Midbrain (tissue), 1 donor: ENCODE data around the gene TEX30.

Source experiments
- DNase-seq: peaks from one replicate; lab custom pipeline; 2025; lab: John Stamatoyannopoulos, UW

The TEX30 gene

DNA sequence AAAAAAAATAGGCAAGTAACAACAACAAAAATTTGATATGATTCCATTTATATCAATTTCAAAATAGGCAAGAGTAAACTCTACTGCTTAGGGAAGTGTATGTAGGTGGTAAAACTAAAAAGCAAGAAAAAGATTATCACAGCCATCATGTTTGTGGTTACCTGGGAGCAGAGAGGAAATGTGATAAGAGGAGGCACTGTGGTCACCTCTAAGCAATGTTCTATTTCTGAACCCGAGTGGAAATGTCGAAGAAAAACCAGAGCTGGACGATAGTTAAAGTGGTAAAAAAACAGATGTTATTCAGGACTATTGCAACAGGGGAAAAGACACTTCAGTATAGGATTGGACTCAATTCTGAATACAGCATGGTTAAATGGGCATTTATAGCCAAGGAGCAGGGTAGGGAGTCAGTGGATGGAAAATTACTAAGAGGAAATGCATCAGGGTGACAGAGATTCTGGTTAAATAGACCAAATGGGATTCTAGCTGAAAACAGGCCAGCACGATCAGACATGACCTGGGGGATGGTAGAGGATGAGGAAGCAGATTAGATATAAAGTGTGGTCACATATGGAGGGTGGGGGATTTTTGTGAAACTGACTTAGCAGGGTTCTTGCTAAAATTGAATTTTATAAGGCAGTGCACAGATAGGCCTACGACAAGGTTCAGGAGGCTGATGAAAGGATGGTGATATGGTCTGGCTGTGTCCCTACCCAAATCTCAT lies 6.0 kb upstream of the TEX30 start:
- no peak for DNase-seq

DNA sequence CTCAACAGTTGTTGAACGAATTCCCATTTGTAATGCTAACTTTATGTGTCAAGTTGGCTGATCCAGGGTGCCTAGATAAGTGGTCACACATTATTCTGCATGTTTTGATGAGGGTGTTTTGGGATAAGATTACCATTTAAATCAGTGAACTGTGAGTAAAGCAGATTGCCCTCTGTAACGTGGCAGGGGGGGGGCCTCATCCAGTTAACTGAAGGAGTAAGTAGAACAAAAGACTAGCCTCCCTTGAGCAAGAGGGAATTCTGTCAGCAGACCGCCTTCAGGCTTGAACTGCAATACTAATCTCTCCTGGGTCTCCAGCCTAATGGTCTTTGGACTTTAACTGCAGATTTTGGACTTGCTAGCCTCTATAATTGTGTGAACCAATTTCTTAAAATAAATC lies 4.2 kb upstream of the TEX30 start:
- no peak for DNase-seq

DNA sequence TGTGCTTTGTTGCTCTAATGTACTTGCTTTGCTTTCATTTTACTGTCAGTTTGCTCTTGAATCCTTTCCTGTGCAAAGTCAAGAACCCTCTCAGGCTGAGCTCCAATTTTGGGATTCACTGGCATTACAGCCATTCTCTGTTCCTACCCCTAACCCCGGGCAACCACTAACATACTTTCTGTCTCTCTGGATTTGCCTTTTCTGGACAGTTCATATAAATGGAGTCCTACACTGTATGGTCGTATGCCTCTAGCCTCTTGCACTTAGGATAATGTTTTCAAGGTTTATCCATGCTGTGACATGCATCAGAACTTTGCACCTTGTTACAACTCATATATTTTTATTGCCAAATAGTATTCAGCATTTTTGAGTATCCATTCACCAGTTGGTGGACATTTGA lies 2.7 kb upstream of the TEX30 start:
- no peak for DNase-seq

DNA sequence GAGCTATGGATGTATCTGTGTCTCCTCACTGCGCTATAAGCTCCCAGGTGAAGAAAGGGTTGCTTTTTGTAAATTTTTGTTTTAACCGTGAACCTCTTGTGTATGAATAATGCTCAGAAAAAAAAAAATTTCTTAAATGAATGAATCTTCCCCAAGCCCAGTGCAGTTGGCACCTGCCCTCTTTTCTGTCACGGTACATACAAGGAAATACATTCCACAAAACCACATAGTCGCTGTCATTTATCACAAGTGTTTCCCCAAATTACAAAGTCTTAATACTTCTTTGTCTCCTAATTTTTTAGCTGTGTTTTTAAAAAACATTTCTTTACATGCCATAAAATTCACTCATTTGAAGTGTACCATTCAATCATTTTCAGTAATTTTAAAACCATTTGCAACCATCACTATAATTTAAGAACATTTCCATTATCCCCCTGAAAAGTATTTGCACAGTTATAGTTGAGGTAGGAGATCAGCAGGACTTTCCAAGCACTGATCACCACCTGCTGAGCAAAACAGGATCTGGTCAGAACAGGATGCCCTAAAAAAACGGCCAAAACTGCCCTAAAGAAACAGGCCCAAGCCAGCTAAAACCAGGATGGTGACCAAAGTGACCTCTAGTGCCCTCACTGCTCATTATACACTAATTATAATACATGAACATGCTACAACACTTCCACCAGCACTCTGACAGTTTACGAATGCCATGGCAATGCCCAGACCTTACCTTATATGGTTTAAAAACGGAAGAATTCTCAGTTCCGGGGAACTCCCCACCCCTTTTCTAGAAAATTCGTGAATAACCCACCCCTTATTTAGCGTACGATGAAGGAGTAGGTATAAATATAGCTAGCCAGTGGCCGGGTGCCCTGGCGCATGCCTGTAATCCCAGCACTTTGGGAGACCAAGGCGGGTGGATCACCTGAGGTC lies 1.3 kb upstream of the TEX30 start:
- no peak for DNase-seq

DNA sequence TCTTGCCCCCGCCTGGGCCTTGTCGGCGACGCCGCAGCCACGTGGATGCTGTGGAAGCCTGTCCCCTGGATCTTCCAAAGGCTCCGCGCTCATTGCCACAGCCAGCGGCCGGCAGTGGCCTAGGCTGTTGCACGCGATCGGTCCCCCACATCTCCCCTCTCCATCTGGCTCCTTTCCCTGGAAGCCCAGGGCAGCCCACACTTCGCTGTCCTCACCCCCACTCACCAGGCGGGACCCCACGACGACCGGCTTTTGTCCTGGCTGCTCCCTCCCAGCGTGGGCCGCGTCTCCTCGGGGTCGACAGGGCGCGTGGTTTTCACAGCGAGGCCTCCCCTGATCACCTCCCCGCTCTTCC lies 605 bp upstream of the TEX30 start:
- DNase-seq, result no peak

DNA sequence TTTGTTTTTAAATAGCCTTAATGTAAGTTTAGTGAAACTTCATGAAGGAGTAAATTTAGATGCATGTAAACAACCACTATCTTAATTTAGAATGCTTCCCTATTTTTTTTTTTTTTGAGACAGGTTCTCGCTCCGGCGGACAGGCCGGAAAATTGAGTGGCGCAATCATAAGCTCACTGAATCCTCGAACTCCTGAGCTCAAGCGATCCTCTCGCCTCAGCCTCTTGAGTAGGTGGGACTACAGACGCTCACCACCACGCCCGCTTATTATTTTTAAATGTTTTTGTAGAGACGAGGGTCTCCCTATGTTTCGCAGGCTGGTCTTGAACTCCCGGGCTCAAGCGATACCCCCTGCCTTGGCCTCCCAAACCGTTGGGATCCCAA lies 1.6 kb downstream of the TEX30 start:
- no peak for DNase-seq

DNA sequence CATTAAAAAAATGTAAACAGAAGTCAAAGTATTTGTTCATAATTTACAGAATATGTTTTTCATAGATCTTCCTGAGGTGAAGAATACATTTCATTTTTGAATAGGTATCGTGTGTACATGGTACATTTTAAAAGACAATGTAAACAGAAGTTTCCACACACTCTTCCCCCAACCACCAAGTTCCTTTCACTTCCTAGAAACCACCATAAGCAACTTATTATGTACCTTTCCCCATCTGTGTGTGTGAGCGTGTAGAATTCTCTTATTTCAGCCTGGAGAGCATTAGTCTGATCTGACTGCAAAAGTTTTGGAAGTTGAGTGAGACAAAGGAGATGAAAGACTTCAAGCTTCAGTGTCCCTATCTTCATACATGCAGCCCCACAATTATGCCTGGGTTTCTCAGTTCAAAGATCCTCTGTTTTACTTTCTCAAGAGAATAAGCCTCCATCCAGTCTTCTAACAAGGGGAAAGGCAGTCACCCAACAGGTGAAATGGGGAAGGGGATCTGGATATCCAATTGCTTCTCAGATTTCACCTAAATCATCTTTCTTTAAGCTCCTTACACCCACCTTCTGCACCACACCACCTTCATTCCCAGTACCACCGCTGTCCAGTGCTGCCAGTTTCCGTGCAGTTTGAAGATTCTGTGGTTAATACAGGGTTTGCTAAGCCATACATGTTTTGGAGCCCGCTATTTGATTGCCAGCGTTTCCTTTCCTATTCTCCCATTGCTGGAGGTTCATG lies 2.1 kb downstream of the TEX30 start:
- no peak for DNase-seq

DNA sequence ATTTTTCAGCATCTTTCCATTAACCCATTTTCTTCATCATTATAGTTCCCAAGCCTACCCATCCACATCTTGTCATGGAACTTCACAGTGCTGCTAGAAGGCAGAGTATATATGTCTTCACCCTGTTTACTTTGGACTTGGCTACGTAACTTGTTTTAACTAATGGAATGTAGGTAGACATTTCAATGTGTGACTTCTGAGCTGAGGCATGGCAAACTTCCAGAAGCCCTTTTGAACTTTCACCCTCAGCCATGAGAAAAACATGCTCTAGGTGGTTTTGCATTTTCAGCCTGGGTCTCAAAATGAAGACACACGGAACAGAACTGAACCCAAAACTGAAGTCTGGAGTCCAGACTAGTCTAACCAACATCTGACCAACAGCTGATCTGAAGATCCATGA lies 3.2 kb downstream of the TEX30 start:
- no peak for DNase-seq

DNA sequence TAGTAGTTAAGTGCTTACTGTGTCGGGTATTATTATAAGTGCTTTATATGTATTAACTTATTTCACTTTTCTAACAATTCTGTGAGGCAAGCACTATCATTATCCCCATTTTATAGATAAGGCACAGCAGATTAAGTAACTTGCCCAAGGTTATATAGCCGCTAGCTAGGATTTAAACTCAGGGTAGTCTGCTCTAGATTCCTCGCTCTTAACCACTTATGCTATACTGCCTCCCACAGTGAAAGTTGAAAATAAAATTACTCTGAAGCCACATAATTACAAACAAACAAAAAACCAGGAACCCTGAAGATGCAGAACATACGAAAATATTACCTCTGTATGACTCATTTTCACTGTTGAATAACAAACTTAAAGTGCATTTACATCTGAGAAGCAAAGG lies 3.9 kb downstream of the TEX30 start:
- DNase-seq, result no peak

DNA sequence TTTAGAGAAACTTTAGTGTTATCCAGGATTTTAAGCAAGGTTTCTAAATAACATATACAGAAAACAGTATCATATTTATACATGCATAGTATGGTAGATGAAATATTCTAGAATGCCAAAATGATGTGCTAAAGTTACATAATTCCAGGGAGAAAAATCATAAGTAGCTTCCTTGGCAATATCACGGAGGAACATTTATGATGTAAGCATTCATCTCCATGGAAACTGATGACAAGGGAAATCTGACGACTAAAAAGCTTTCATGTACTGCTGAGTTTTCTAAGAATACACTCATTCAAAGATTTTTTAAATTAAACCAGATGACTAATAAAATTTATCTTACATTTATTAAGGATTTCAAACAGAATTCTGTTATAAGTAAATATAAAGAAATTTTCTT lies 4.7 kb downstream of the TEX30 start:
- no peak for DNase-seq

DNA sequence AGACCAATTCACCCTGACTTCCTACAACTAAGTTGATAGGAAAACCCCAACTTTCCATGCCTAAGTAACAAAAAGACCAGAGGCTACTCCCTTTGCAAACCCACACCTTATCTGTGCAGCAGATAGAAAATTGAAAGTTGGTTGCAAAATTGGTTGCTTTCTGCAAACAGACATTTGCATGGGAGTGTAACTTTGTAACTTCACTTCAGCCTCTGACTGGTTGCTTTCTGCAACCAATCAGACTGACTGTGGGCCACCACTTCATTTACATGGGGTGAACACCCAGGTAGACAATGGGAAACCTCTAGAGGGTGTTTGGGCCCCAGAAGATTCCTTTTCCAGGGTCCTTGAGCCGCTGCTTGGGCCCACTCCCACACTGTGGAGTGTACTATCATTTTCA lies 9.8 kb downstream of the TEX30 start:
- no peak for DNase-seq

DNA sequence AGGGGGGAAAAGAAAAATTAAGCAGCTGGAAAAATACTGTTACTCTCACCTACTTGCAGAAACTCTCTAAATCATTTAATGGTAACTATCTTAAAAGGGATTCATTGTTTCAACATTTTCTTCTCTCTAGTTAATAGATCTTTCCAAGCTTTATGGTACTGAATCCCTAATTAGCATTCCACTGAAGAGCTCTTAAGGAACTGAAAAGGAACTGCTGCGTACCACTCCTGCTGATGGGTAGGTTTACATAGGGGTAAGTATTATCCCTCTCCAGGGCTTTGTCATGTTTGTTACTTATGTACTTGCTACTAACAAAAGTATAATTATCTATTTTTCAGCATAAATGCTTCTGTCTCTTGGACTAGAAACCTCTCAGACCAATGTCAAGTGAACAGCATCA lies 12.5 kb downstream of the TEX30 start:
- no peak for DNase-seq

DNA sequence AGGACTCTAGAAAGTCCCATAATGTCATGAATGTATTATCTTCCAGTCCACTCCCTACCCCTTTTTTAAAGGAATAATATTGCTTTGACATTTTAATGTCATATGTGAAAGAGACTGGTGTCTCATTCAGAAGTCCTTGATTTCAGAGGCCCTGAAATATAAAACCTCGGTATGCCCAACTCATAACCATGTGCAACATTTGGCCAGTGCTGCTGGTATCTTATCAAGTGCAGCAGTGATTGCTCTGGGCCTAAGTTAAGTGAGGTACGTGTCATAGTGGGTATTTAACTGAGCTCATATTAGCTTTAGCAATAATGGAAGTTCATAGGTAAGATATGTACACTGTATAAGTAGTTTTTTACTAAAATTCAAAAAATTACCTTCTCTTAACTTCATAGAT lies 14.7 kb downstream of the TEX30 start:
- DNase-seq, result no peak

DNA sequence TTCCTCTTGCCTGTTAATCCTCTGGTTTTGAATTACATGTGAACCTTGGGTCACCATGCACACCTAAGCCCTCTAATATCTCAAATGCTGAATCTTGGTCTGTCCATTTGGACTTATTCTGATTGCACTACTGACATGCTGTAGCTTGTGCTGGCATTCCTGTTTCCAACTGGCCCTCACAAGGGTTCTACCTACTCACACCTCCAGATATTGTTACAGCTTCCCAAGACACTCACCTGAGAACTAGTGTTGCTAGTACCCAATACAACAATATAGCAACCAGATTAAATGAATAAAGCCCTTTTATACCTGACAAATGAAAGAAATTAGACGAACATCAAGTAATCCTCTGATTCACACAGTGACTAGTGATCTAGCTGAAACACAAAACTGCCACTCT lies 16.6 kb downstream of the TEX30 start:
- DNase-seq, result no peak

DNA sequence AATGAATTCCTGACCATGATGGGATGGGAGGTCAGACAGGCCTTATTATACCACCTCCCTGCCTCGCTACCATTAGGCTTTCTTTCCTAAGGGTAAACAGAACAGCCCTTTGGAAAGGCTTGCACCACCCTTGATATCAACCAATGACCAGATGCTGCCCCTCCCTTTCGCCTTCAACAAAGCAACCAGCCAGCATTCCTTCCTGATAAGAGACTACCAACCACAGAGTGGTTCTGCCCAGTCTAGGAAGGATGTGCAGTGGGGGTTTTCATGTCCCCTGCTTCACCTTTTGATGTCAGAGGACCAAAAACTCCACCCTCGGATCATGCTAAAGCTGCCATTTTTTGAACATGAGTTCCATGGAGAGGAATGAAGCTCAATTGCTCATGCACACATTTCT lies 21.7 kb downstream of the TEX30 start:
- DNase-seq, result no peak

DNA sequence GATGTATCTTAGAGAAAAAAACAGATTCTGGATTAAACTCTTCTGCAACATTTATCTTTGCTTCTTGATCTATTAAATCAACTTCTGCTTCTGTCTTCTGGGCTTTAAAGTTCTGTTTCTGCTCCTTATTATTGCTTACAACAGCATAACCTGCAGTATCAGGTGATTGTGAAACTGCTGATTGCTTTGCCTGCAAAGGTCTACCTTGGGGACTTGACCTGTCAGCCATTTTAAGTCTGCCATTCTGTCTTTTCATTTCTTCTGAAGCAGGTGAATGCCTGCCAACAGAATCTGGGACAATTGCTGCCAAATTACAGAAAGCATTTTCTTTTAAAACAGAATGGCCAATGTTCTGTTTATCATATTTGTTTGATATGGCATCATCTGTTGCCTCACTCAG lies 31.1 kb downstream of the TEX30 start:
- DNase-seq, result no peak

DNA sequence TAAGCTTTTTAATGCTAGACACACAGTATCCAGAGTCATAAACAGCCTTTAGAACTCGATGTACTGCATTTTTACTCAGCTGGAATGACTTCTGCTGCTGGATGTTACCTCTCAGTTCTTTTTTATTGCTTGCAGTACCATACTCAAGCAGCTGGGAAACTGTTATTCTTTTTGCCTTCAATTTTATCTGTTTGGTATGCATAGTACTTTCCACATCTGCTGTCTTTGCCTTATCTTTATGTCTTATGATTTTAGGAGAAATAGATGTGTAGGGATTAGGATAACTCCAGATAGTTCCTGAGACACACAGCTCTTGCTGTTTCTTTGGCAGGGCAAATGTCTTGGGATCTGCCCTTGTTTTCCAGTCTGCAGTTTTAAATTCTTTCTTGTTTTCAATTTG lies 31.5 kb downstream of the TEX30 start:
- no peak for DNase-seq

DNA sequence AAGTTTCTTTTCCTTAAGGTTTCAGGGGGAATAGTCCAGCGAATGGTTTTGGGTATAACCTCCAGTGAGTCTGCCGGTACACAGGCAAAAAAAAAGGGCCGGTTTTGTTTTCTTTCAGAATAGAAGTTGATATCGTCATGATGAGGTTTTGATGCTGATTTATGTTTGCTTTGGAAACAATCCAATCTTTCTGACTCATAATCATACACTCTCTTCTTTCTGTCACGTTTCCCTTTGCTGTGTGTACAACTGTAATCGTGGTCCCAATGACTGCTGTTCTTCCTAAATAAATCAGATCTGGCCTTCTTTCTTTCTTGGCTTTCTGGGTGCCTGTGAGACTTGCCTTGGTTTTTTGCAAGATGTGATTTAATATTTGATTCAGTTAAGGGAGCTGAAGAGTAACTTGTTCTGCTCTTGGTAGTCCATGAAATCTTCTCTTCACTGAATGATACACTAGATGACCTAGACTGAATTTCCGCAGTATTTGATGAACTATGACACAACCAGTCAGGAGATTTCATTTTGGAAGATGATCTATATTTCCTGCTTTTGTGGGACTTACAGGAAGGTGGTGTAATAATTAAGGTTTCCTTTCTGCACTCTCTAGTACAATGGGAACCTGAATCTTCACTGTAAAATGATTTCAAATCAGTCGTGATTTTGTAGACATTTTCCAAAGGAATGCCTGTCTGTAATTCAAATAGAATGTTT lies 43.9 kb downstream of the TEX30 start:
- DNase-seq, result no peak

DNA sequence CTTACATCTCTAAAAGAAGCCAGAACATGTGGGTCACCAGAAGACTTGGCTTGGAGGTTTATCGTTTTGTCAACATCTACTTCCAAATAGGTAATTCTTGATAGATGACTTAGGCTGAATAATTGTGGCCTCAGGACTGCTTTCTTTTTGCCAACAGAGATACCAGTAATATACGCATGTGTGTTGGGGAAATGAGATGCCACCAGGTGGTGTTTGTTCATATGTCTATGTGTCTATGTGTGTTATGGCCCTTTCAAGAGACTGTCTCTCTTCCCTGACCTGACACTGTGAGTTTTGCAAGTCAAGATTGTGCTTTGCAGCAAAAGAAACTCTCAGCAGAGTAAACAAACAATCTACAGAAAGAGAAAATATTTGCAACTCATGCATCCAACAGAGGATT lies 47.2 kb downstream of the TEX30 start:
- DNase-seq, result no peak

DNA sequence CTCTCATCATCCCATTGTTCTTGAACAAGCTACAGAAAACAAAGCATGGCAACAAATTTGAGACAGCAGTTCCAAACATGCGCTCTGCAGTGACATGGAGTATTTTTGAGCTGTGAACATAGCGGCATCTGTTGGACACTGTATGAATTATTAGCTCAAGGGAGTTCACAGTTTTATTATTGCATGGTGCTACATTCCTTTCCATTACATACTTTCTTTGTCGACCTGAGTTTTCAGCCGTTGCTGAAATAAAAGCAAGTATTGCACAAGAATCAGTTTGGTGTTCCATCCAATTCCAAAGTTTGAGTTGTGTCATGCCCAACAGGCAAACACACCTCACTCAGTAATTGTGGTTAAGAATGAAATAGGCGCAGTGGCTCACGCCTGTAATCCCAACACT lies 48.7 kb downstream of the TEX30 start:
- peak; percentile 60 for DNase-seq

DNA sequence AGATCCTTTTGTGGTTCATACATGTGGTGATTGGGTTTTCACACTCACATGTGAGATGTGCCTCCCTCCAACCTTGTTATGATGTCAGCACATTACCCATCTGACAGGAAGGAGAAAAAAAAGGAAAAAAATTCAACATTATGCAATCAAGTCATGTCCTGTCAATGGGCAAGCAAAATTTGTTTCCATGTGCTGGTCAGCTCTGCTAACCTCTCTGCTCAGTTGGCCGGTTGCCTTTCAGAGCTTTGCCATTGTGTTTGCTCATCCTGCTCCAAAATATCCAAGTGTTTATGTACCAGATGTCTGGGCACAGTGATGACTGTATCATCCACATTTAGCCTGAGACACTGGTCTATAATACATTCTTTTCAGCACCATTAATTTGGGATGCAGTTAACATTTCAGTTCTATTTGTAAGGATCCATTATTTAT lies 51.8 kb downstream of the TEX30 start:
- peak; percentile 86 for DNase-seq

DNA sequence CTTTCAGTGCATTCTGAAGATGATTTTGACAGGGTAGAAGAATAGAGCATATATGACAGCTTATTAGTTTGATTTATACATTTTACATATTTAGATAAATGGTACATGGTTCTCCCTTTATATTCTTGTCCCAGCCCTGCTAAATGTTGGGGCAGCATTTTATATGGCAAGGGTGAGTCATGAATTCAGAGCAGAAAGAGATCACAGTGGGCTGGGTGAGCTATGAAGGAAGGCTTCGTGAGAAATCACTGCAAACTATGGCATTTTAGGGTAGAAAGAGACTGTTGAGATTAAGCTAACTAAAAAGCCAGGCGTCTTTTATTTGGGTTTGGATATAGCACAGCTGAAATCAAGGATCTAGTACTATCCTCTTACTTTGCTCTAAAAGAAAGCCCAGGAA lies 54.8 kb downstream of the TEX30 start:
- no peak for DNase-seq
